ENCODE results near the gene ZRANB3.
"Not testable (repeated sequence)": the region's sequence is repeated elsewhere in the genome, so short reads cannot be mapped to it uniquely, and the experiment has no call there.

Gene ZRANB3

DNA sequence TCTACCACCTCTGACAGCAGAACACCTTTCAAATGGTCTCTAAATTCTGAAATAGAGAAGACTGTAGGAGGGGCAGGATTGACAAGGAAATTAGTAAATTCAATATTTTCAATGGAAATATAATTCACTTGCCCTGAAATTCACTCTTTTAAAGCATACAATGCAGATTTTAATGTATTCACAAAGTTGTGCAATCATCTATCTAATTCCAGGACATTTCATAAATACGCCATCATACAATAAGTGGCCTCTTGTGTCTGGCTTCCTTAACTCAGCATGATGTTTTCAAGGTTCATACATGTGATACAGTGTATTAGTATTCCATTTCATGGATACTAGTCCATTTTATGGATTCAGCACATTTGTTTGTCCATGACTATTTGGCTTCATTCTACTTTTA is 74.2 kb downstream of the ZRANB3 start:
- H3K9me3 ChIP-seq (replicated peaks in 1 of 2; ENCODE audit: control insufficient read depth in 2 of 2, insufficient read depth in 1 of 2, low read depth in 1 of 2, low read length in 2 of 2), result peaks cover 2 to 21% of the 10 kb centered on the region in 2 donors
- no peak overlapping the region for H3K4me2 ChIP-seq (ENCODE audit: insufficient read depth, low read length, poor library complexity, severe bottlenecking)
- H4K91ac ChIP-seq (ENCODE audit: low read depth, low read length, poor library complexity), result no peak overlapping the region
- no peak overlapping the region for H2BK5ac ChIP-seq (ENCODE audit: low read length)
- no CpG with 5 or more reads among the region's 1 CpG for WGBS, 2 donors (ENCODE audit: extremely low coverage in 2 of 2, insufficient read length in 2 of 2, insufficient replicate concordance in 1 of 2)
- no peak overlapping the region for H4K8ac ChIP-seq (ENCODE audit: low read depth, low read length)
- H3K36me3 ChIP-seq (replicated peaks in 1 of 2; ENCODE audit: control insufficient read depth in 2 of 2, insufficient read depth in 2 of 2, low read length in 2 of 2), result no peaks in the 10 kb centered on the region
- H3K27me3 ChIP-seq (ENCODE audit: control insufficient read depth in 3 of 3, insufficient read depth in 3 of 3, low read depth in 1 of 3, low read length in 3 of 3), result no peaks in the 10 kb centered on the region
- H3K4me1 ChIP-seq (ENCODE audit: control insufficient read depth in 2 of 2, insufficient read depth in 1 of 2, low read depth in 1 of 2, low read length in 2 of 2), result no peaks in the 10 kb centered on the region
- DNase-seq (ENCODE audit: low spot score), result no peak
- no peak overlapping the region for H2BK15ac ChIP-seq (ENCODE audit: low read length)
- no peaks in the 10 kb centered on the region for H3K79me1 ChIP-seq (ENCODE audit: low read depth, low read length)
- no peak overlapping the region for H3K4ac ChIP-seq (ENCODE audit: low read length)
- no peak overlapping the region for H2BK12ac ChIP-seq (ENCODE audit: low read length)
- H3K9ac ChIP-seq (ENCODE audit: low read depth, low read length, poor library complexity), result no peak overlapping the region
- H3K4me3 ChIP-seq (ENCODE audit: low read length in 2 of 2), result no peak overlapping the region
- no peak overlapping the region for H2AK5ac ChIP-seq (ENCODE audit: low read depth, low read length)
- no peak overlapping the region for H2AFZ ChIP-seq (ENCODE audit: low read length)
- no peak overlapping the region for H3K18ac ChIP-seq (ENCODE audit: low read length)
- H2BK120ac ChIP-seq (ENCODE audit: low read depth, low read length), result no peak overlapping the region
- H3K27ac ChIP-seq (replicated peaks; ENCODE audit: low read length), result no peak overlapping the region
- H3K14ac ChIP-seq (ENCODE audit: low read length), result no peak overlapping the region
- H3K23ac ChIP-seq (ENCODE audit: low read depth, low read length, poor library complexity), result no peak overlapping the region

DNA sequence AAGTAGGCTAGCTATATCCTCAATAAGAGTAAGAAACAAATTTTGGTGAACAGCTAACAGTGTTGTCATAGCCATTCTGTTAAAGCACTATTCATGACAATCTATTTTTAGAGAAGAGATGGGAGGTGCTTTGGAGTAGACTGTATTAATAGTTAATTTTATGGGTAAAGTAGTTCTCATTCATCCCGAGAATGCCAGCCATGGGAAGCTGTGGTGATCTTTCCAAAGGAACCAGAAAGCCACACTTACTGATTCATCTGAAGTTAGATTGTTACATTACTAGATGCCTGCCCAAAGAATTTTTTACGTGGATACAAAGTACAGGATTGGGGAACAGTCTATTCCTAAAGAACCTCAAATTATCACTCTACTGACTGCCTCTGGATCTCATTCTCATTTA is 74.6 kb downstream of the ZRANB3 start:
- Histone ChIP-seq H3K27me3 (ENCODE audit: control insufficient read depth in 3 of 3, insufficient read depth in 3 of 3, low read depth in 1 of 3, low read length in 3 of 3) (no peaks in the 10 kb centered on the region), H2BK12ac (ENCODE audit: low read length) (no peak overlapping the region), H3K9me3 (replicated peaks in 1 of 2; ENCODE audit: control insufficient read depth in 2 of 2, insufficient read depth in 1 of 2, low read depth in 1 of 2, low read length in 2 of 2) (peaks cover 2 to 21% of the 10 kb centered on the region in 2 donors), H3K4me2 (ENCODE audit: insufficient read depth, low read length, poor library complexity, severe bottlenecking) (no peak overlapping the region), H2AK5ac (ENCODE audit: low read depth, low read length) (no peak overlapping the region), H3K14ac (ENCODE audit: low read length) (no peak overlapping the region), H3K79me1 (ENCODE audit: low read depth, low read length) (no peaks in the 10 kb centered on the region), H2BK120ac (ENCODE audit: low read depth, low read length) (no peak overlapping the region), H3K23ac (ENCODE audit: low read depth, low read length, poor library complexity) (no peak overlapping the region), H3K36me3 (replicated peaks in 1 of 2; ENCODE audit: control insufficient read depth in 2 of 2, insufficient read depth in 2 of 2, low read length in 2 of 2) (no peaks in the 10 kb centered on the region), H4K8ac (ENCODE audit: low read depth, low read length) (no peak overlapping the region), H2AFZ (ENCODE audit: low read length) (no peak overlapping the region), H4K91ac (ENCODE audit: low read depth, low read length, poor library complexity) (no peak overlapping the region), H3K9ac (ENCODE audit: low read depth, low read length, poor library complexity) (no peak overlapping the region), H3K4me3 (ENCODE audit: low read length in 2 of 2) (no peak overlapping the region), H3K27ac (replicated peaks; ENCODE audit: low read length) (no peak overlapping the region), H3K4ac (ENCODE audit: low read length) (no peak overlapping the region), H2BK5ac (ENCODE audit: low read length) (no peak overlapping the region), H3K4me1 (ENCODE audit: control insufficient read depth in 2 of 2, insufficient read depth in 1 of 2, low read depth in 1 of 2, low read length in 2 of 2) (no peaks in the 10 kb centered on the region), H2BK15ac (ENCODE audit: low read length) (no peak overlapping the region), H3K18ac (ENCODE audit: low read length) (no peak overlapping the region)
- no CpG with 5 or more reads among the region's 2 CpGs for WGBS, 2 donors (ENCODE audit: extremely low coverage in 2 of 2, insufficient read length in 2 of 2, insufficient replicate concordance in 1 of 2)
- DNase-seq (ENCODE audit: low spot score), result no peak

DNA sequence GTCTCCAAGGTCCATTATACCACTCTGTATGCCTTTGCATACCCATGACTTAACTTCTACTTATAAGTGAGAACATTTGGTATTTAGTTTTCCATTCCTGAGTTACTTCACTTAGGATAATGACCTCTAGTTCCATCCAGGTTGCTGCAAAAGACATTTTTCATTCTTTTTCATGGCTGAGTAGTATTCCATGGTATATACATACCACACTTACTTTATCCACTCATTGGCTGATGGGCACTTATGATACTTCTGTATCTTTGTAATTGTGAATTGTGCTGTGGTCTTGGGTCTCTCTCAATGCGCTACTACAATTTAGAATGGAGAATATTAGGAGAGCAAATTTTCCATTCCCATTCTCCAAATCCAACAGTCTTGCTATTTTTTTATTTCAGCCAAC is 76.4 kb downstream of the ZRANB3 start:
- no peak for DNase-seq (ENCODE audit: low spot score)
- Histone ChIP-seq H2BK12ac (ENCODE audit: low read length) (no peak overlapping the region), H3K4me3 (ENCODE audit: low read length in 2 of 2) (no peak overlapping the region), H2BK15ac (ENCODE audit: low read length) (no peak overlapping the region), H3K14ac (ENCODE audit: low read length) (no peak overlapping the region), H3K18ac (ENCODE audit: low read length) (no peak overlapping the region), H3K4me1 (ENCODE audit: control insufficient read depth in 2 of 2, insufficient read depth in 1 of 2, low read depth in 1 of 2, low read length in 2 of 2) (no peaks in the 10 kb centered on the region), H2BK5ac (ENCODE audit: low read length) (no peak overlapping the region), H2AK5ac (ENCODE audit: low read depth, low read length) (no peak overlapping the region), H3K9me3 (replicated peaks in 1 of 2; ENCODE audit: control insufficient read depth in 2 of 2, insufficient read depth in 1 of 2, low read depth in 1 of 2, low read length in 2 of 2) (peaks cover 2 to 21% of the 10 kb centered on the region in 2 donors), H3K79me1 (ENCODE audit: low read depth, low read length) (no peaks in the 10 kb centered on the region), H3K23ac (ENCODE audit: low read depth, low read length, poor library complexity) (no peak overlapping the region), H3K9ac (ENCODE audit: low read depth, low read length, poor library complexity) (no peak overlapping the region), H3K4ac (ENCODE audit: low read length) (no peak overlapping the region), H2AFZ (ENCODE audit: low read length) (no peak overlapping the region), H4K91ac (ENCODE audit: low read depth, low read length, poor library complexity) (no peak overlapping the region), H3K4me2 (ENCODE audit: insufficient read depth, low read length, poor library complexity, severe bottlenecking) (no peak overlapping the region), H4K8ac (ENCODE audit: low read depth, low read length) (no peak overlapping the region), H3K36me3 (replicated peaks in 1 of 2; ENCODE audit: control insufficient read depth in 2 of 2, insufficient read depth in 2 of 2, low read length in 2 of 2) (no peaks in the 10 kb centered on the region), H3K27ac (replicated peaks; ENCODE audit: low read length) (no peak overlapping the region), H2BK120ac (ENCODE audit: low read depth, low read length) (no peak overlapping the region), H3K27me3 (ENCODE audit: control insufficient read depth in 3 of 3, insufficient read depth in 3 of 3, low read depth in 1 of 3, low read length in 3 of 3) (no peaks in the 10 kb centered on the region)
- no CpG with 5 or more reads among the region's 1 CpG for WGBS, 2 donors (ENCODE audit: extremely low coverage in 2 of 2, insufficient read length in 2 of 2, insufficient replicate concordance in 1 of 2)

DNA sequence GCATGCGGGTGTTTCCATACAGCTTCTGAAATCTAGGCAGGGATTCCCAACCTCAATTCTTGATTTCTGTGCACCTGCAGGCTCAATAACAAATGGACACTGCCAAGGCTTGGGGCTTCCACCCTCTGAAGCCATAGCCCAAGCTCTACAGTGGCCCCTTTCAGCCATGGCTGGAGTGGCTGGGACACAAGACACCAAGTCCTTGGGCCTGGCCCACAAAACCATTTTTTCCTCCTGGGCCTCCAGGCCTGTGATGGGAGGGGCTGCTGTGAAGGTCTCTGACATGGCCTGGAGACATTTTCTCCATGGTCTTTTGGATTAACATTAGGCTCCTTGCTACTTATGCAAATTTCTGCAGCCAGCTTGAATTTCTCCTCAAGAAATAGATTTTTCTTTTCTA is 78.0 kb downstream of the ZRANB3 start:
- H3K9ac ChIP-seq (ENCODE audit: low read depth, low read length, poor library complexity); H2BK5ac ChIP-seq (ENCODE audit: low read length); H2BK12ac ChIP-seq (ENCODE audit: low read length); H3K27ac ChIP-seq (replicated peaks; ENCODE audit: low read length); H3K27me3 ChIP-seq (ENCODE audit: control insufficient read depth in 3 of 3, insufficient read depth in 3 of 3, low read depth in 1 of 3, low read length in 3 of 3); H3K18ac ChIP-seq (ENCODE audit: low read length); DNase-seq (ENCODE audit: low spot score); H3K4me2 ChIP-seq (ENCODE audit: insufficient read depth, low read length, poor library complexity, severe bottlenecking); H3K23ac ChIP-seq (ENCODE audit: low read depth, low read length, poor library complexity); H2BK120ac ChIP-seq (ENCODE audit: low read depth, low read length); H3K4ac ChIP-seq (ENCODE audit: low read length); H3K14ac ChIP-seq (ENCODE audit: low read length); H4K91ac ChIP-seq (ENCODE audit: low read depth, low read length, poor library complexity); H2AK5ac ChIP-seq (ENCODE audit: low read depth, low read length); H3K36me3 ChIP-seq (replicated peaks in 1 of 2; ENCODE audit: control insufficient read depth in 2 of 2, insufficient read depth in 2 of 2, low read length in 2 of 2); H3K4me1 ChIP-seq (ENCODE audit: control insufficient read depth in 2 of 2, insufficient read depth in 1 of 2, low read depth in 1 of 2, low read length in 2 of 2); H3K4me3 ChIP-seq (ENCODE audit: low read length in 2 of 2); H4K8ac ChIP-seq (ENCODE audit: low read depth, low read length); H2AFZ ChIP-seq (ENCODE audit: low read length); H2BK15ac ChIP-seq (ENCODE audit: low read length); H3K79me1 ChIP-seq (ENCODE audit: low read depth, low read length): not testable (repeated sequence)
- WGBS, 2 donors (ENCODE audit: extremely low coverage in 2 of 2, insufficient read length in 2 of 2, insufficient replicate concordance in 1 of 2), result no CpG with 5 or more reads among the region's 1 CpG
- H3K9me3 ChIP-seq (replicated peaks in 1 of 2; ENCODE audit: control insufficient read depth in 2 of 2, insufficient read depth in 1 of 2, low read depth in 1 of 2, low read length in 2 of 2), result peaks cover 2 to 21% of the 10 kb centered on the region in 2 donors
